ENCODE measurements around the gene OLA1. TPM values are rescaled to one million over a fixed set of nuclear protein-coding genes. Genes with fewer than 3 reads are reported as not detected.
A peak's percentile ranks its signal among the peaks of the same experiment; 100 is the strongest.

The OLA1 gene
- total and polyA plus RNA-seq, 2 experiments from 2014 or later, result 94.0 to 150 TPM

DNA sequence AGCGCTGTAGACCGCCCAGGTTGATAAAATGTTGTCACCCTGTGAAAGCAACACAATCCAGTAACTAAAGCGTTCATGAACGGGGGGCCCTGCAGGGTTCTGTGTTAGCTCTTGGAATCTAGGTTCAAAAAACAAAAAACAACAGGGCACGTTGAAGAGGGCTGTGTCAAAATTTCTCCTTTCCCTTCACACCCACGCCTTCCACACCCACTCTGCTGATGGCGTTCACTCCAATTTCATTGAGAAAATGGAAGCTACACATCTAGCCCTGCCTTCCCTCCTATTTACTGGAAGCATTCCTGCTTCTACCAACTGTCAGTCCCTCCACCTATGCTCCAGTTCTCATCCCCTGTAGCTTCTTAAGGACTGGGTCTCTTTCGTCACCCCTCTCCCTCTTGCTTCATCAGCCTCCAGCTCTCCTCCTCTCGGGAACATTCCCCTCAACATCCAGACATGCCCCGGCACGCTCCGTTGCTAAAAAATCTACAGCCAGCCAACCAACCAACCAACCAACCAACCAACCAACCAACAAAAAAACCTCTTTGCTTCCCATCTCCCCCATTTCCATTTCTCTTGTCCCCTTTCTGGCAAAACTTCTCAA lies 184.7 kb downstream of the OLA1 start:
- DNase-seq (ENCODE audit: low read depth in 1 of 2, low spot score in 1 of 2), result peak in 1 of 2 donors; percentile 7
- H3K4me1 ChIP-seq (ENCODE audit: low read depth), result peaks cover 13% of the 10 kb centered on the region
- TF ChIP-seq, protein P1, sequence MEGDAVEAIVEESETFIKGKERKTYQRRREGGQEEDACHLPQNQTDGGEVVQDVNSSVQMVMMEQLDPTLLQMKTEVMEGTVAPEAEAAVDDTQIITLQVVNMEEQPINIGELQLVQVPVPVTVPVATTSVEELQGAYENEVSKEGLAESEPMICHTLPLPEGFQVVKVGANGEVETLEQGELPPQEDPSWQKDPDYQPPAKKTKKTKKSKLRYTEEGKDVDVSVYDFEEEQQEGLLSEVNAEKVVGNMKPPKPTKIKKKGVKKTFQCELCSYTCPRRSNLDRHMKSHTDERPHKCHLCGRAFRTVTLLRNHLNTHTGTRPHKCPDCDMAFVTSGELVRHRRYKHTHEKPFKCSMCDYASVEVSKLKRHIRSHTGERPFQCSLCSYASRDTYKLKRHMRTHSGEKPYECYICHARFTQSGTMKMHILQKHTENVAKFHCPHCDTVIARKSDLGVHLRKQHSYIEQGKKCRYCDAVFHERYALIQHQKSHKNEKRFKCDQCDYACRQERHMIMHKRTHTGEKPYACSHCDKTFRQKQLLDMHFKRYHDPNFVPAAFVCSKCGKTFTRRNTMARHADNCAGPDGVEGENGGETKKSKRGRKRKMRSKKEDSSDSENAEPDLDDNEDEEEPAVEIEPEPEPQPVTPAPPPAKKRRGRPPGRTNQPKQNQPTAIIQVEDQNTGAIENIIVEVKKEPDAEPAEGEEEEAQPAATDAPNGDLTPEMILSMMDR (IDR thresholded peaks at IDR 0.05; ENCODE audit: low read depth, low read length), result no peak
- no peaks in the 10 kb centered on the region for H3K27me3 ChIP-seq
- no peaks in the 10 kb centered on the region for H3K36me3 ChIP-seq
- no peak overlapping the region for H3K27ac ChIP-seq
- H3K4me3 ChIP-seq, result no peak overlapping the region
- no peaks in the 10 kb centered on the region for H3K9me3 ChIP-seq (ENCODE audit: low read depth)

DNA sequence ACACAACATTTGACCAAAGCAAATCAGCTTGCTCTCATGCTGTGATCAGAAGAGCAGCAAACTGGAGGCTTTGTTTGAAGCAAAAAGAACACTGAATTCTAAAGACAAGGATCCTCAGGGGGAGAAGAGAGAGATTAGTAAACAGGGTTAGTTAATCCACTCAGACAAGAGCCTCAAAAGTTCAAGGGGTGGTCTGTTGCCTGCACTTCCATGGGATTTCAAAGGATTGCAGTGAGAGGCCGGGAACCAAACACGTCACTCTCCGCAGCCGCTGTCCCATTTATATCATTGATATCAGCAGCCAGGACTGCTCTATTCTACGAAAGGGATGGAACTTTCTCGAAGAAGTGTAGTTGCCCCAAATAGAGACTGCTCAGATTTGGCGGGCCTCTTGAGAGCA lies 185.4 kb downstream of the OLA1 start:
- no peak overlapping the region for H3K4me3 ChIP-seq

DNA sequence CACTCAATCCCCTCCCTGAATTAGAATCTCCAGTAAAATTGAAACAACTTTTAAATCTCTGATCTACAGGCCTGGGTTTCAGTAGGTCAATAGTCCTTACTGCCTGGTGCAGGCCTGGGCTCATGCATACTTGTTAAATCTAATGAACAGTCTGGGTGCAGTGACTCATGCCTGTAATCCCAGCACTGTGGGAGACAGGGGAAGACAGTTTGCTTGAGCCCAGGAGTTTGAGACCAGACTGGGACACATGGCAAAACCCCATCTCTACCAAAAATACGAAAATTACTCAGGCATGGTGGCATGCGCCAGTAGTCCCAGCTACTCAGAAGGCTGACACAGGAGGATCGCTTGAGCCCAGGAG lies 188.5 kb downstream of the OLA1 start:
- no peak for DNase-seq (ENCODE audit: low read depth in 1 of 2, low spot score in 1 of 2)
- Histone ChIP-seq H3K27me3 (no peaks in the 10 kb centered on the region), H3K9me3 (ENCODE audit: low read depth) (no peaks in the 10 kb centered on the region), H3K4me3 (no peak overlapping the region), H3K36me3 (no peaks in the 10 kb centered on the region), H3K4me1 (ENCODE audit: low read depth) (peaks cover 13% of the 10 kb centered on the region), H3K27ac (no peak overlapping the region)
- TF ChIP-seq, protein P1 (IDR thresholded peaks at IDR 0.05; ENCODE audit: low read depth, low read length), result no peak

More for the DNA sequence above, 185.4 kb downstream of the OLA1 start:
- DNase-seq (ENCODE audit: low read depth in 1 of 2, low spot score in 1 of 2), result peak in 1 of 2 donors; percentile 35
- TF ChIP-seq, protein P1 (IDR thresholded peaks at IDR 0.05; ENCODE audit: low read depth, low read length), result no peak
- Histone ChIP-seq H3K9me3 (ENCODE audit: low read depth) (no peaks in the 10 kb centered on the region), H3K4me1 (ENCODE audit: low read depth) (peaks cover 13% of the 10 kb centered on the region), H3K27me3 (no peaks in the 10 kb centered on the region), H3K36me3 (no peaks in the 10 kb centered on the region), H3K27ac (peak overlapping the region; percentile 50)

DNA sequence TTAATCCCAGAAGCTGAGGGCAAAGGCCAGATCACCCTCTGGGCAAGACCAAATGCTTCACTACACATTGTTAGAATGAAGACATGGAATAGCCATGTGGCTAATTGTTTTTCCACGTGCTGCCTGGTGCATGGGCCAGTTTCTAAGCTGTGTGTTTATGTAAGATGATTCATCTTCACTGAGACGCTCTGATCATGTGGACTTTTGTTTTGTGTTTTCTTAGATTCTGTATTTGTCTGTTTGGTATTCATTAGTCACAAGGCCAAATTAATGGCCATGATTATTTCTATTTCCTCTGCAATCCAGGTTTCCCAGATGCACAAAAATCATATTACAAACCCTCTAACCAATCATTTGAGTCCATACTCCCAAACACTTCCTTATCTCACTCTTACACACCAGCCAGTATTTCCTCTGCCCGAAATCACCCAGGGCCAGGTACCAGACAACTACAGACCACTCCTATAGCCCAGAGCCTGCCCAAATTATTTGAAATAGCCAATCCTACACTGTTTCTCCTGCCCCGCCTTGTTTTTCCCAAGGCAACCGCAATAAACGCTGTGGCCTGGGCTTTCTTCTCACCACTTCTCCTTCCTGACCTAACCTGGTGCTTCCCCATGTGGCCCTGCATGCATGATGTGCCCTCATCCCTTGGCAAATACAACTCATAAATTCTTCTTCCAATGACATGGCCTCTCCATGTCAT lies 189.0 kb downstream of the OLA1 start:
- no peak overlapping the region for H3K27ac ChIP-seq
- H3K36me3 ChIP-seq, result no peaks in the 10 kb centered on the region
- no peaks in the 10 kb centered on the region for H3K9me3 ChIP-seq (ENCODE audit: low read depth)
- DNase-seq (ENCODE audit: low read depth in 1 of 2, low spot score in 1 of 2), result peak in 1 of 2 donors; percentile 35
- H3K27me3 ChIP-seq, result no peaks in the 10 kb centered on the region
- no peak overlapping the region for H3K4me3 ChIP-seq
- TF ChIP-seq, protein P1 (IDR thresholded peaks at IDR 0.05; ENCODE audit: low read depth, low read length), result no peak
- peaks cover 13% of the 10 kb centered on the region for H3K4me1 ChIP-seq (ENCODE audit: low read depth)

DNA sequence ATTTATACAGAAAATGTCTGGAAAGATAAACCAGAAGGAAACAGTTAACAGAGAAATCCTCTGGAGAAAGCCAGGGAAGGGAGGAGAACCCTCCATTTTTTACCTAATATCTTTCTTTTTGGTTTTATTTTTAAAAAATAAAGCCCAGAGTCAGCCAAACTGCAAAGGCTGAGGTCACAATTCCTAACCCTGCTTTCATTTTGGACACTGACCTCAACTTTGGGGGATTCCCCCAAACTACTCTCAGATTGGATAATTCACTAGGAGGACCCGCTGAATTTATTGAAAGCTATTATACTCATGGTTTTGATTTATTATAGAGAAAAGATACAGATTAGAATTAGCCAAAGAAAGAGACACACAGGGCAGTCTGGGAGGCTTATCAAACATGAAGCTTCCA lies 189.9 kb downstream of the OLA1 start:
- no peaks in the 10 kb centered on the region for H3K9me3 ChIP-seq (ENCODE audit: low read depth)
- no peak overlapping the region for H3K27ac ChIP-seq
- no peaks in the 10 kb centered on the region for H3K36me3 ChIP-seq
- H3K4me3 ChIP-seq, result no peak overlapping the region
- TF ChIP-seq, protein P1 (IDR thresholded peaks at IDR 0.05; ENCODE audit: low read depth, low read length), result no peak
- no peaks in the 10 kb centered on the region for H3K27me3 ChIP-seq
- H3K4me1 ChIP-seq (ENCODE audit: low read depth), result peaks cover 13% of the 10 kb centered on the region
- DNase-seq (ENCODE audit: low read depth in 1 of 2, low spot score in 1 of 2), result no peak

Measured in cardiac muscle cell (in vitro differentiated cells and primary cell).